Camera-type eye (tissue), 1 donor: ENCODE results near the gene C2orf15. TPM values are rescaled to one million over a fixed set of nuclear protein-coding genes. Genes with fewer than 3 reads are reported as not detected.

ENCODE experiments used
- total RNA-seq: library from RNA; depleted of rRNA; stranded (reverse); fragments of >200 nt; gene quantifications from one replicate; pipeline ENCODE4 v1.2.3, GENCODE V29; 2014

The C2orf15 gene, protein sequence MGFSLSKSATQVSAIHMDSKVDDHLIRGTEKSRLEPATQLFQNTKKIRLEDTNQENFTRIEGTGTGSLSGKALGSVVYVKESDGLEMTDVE
- 3.6 TPM for total RNA-seq

DNA sequence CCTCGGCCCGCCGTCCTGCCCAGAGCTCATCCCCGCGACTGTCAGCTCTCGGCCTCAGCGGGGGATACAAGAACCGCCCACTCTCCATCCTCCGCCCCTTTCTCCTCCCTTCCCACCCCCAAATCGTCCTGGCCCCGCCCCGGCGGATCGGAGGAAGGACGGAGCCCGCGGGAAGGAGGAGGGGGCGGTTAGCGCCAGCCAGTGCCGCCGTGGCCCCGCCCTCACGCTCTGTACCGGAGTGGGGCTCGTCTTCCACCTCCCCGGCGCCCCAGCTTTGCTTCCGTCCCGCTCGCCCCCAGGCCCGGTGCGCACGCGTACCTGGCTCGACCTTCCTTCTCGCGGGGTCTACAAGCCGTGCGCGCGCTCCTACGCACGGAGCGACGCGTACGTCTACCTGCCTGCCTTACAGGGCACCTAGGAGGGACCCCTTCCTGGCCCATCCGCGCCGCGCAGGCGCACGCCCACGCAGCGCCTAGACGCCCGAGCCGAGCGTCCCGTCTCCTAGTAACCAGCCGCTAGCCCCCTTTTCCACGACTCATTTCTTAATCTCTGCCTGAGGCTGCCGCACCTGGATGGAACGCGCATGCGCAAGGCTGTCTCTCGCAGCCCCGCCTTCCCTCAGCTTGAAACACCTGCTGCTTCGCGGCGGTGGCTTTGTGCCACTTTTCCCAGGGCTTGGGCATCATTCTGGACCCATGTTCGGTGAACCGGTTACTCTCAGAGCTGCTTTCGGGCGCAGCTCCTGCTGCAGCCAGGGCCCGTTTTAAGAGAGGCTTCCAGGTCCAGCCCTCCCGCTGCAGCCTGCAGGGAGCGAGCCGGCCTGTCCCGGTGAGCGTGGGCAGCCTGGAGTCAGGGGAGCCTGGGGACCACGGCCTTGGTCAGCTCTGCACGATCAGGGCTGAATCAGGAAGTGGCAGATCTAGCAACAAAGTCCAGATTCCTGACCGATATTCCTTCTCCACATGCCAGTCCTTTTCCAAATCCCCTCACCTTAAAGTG, at the start of gene C2orf15:
C2orf15 (plus strand) TSS at position 598 of the 999 bp plus-strand sequence. CDS start 8,852 bp downstream, outside the sequence.

DNA sequence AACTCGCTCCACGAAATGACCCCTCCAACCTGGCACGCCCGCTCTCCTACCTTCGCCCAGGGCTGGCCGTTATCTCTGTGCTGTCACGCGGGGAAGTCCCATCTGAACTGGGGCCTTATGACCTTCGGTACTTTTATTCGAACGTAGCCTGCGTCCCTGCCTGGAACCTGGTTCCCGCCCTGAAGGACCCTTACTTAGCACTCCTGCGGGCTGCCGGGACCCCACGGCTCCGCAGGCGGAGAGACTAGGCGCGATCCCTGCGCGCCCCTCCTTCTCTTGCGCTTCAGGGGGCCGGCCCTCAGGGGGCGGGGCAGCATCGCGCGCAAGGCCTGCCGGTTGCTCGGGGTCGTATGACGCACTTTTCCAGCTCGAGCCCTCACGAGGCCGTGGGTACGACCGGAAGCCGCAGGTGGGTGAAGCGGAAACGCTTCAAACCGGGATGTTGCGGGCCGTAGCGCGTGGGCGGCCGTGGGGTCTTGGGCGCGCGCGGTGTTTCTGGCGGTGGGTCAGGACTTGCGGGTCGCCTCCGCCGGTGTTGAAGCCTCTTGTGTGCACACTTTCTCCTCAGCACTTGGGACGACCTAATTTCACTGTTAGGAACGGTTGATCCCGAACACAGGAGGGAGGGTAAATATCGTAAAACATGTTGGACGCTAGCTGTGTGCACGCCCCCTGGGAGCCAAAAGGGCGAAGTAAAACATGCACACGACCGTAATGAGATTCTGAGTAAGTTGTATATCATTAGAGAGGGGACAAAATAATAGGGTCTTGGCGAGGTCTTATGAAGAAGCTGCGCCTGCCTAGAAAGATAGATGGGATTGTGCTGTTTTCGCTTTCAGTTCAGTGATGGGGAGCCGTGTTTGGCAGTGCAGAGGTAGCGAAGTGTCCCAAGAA, 13.4 kb downstream of the C2orf15 start, which contains the start of the genes LIPT1 and TSGA10:
LIPT1 (plus strand) TSS at position 325 of the 894 bp plus-strand sequence. CDS start 6,991 bp downstream, outside the sequence.
TSGA10 (minus strand) TSS at position 300 of the 894 bp plus-strand sequence. CDS start 45,503 bp downstream, outside the sequence.

DNA sequence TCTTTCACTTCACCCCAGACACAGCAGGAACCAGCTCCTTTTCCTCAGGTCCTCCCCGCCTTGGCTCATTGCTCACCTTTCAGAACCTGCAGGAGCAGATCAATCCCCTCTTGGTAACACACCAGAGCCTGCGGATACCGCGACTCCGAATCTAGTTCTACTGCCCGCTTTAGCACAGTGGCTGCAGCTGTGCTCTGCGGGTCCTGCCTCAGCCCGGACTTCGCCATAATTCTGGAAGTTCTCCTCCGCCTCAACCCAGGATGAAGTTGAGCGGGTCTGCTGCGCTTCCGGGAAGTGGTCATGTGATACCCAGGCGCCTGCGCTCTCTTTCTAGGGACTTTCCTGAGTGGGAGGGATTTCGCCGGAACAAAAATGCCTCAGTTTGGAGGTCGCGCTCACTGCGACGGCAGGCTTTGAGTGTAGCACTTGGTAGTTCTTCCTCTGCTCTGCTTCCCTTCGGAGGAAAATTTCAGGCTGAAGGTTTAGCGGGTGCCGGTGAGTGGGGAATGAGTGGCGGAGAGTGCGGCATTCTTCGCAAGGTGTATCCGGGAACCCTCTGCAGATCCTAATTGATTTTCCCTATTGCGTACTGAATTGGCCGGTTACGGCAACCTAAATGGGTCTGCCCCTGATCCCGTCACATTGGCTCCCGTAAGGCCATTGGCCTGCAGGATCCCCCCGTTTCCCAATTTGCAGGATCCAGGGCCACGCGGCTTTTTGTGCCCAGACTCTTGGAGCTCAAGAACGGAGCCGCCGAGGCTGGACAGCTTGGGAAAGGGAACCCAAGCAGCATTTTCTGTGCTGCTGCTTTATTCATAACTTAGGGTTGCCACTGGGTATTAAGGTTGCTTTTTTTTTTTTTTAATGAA, 39.5 kb downstream of the C2orf15 start, which contains the start of the genes MITD1 and MRPL30:
MITD1 (minus strand) TSS at position 304 of the 869 bp plus-strand sequence; CDS start at position 227, 77 bp downstream.
MRPL30 (plus strand) TSS at position 430 of the 869 bp plus-strand sequence. CDS start 5,020 bp downstream, outside the sequence.

Other genes starting within 250 kb of the C2orf15 start
- gene CRACDL, start 205.5 kb upstream of the C2orf15 start, total RNA-seq: 4.6 TPM
- gene TSGA10, start 13.2 kb downstream of the C2orf15 start, total RNA-seq: 20.8 TPM
- 11.1 TPM for gene LIPT1, start 13.3 kb downstream of the C2orf15 start, total RNA-seq
- gene MITD1, start 39.4 kb downstream of the C2orf15 start, total RNA-seq: 25.0 TPM
- 35.3 TPM for gene MRPL30, start 39.5 kb downstream of the C2orf15 start, total RNA-seq
- gene LYG2, start 114.0 kb downstream of the C2orf15 start, total RNA-seq: not detected
- 1.5 TPM for gene LYG1, start 159.5 kb downstream of the C2orf15 start, total RNA-seq
- gene TXNDC9, start 194.6 kb downstream of the C2orf15 start, total RNA-seq: 50.7 TPM
- 32.5 TPM for gene EIF5B, start 195.7 kb downstream of the C2orf15 start, total RNA-seq